Activated naive CD4-positive, alpha-beta T cell treated with anti-CD3 and anti-CD28 coated beads for 36 hours (primary cell): ENCODE measurements around the gene GCSH. TPM values are rescaled to one million over a fixed set of nuclear protein-coding genes. Genes with fewer than 3 reads are reported as not detected.
"Not testable (repeated sequence)": the region's sequence is repeated elsewhere in the genome, so short reads cannot be mapped to it uniquely, and the experiment has no call there.

Experiments used
- CTCF ChIA-PET: fragments of 350-600 bp; sonication (Branson Sonifier 250); formaldehyde crosslinking; loops from one replicate; lab custom pipeline; 2021; ENCODE audit warnings: antibody characterized with exemption; lab: Charles Lee
- DNase-seq: peaks from one replicate; pipeline ENCODE4 v3.0.0-alpha.2; 2020
- H3K27ac Mint-ChIP-seq: one replicate; pipeline ENCODE4 v1.8.0; 2021; ENCODE audit warnings: mild to moderate bottlenecking, mixed read lengths
- H3K27me3 Mint-ChIP-seq: one replicate; pipeline ENCODE4 v1.8.0; 2021; ENCODE audit warnings: low read depth, mixed read lengths
- H3K36me3 Mint-ChIP-seq: one replicate; pipeline ENCODE4 v1.8.0; 2021; ENCODE audit warnings: low read depth, mixed read lengths
- H3K4me1 Mint-ChIP-seq: one replicate; pipeline ENCODE4 v1.8.0; 2021; ENCODE audit warnings: low read depth, mixed read lengths
- H3K4me3 Mint-ChIP-seq: one replicate; pipeline ENCODE4 v1.8.0; 2021; ENCODE audit warnings: mild to moderate bottlenecking, moderate library complexity, mixed read lengths
- H3K9me3 Mint-ChIP-seq: one replicate; pipeline ENCODE4 v1.8.0; 2021; ENCODE audit warnings: mixed read lengths
- intact Hi-C: fragments of 100-400 bp; cut with micrococcal nuclease; formaldehyde crosslinking; loops from one replicate; pipeline ENCODE4 v1.15.1; 2023
- total RNA-seq, 2 experiments: library from RNA; stranded (reverse); gene quantifications; one replicate each; pipeline ENCODE4 v1.2.3, GENCODE V29; 2021

GCSH gene
- total RNA-seq, 2 experiments from 2014 or later: 25.7 to 27.4 TPM

GRCh38 chr16:81123092-81123852 is 27.1 kb upstream of the GCSH start:
- H3K4me3 Mint-ChIP-seq: no peak overlapping the region
- no peak overlapping the region for H3K27ac Mint-ChIP-seq
- no peaks in the 10 kb centered on the region for H3K4me1 Mint-ChIP-seq
- intact Hi-C loops: no loop called here
- H3K27me3 Mint-ChIP-seq: no peaks in the 10 kb centered on the region
- DNase-seq: no peak
- H3K9me3 Mint-ChIP-seq: no peaks in the 10 kb centered on the region
- no peaks in the 10 kb centered on the region for H3K36me3 Mint-ChIP-seq
- CTCF ChIA-PET: no interaction called here

GRCh38 chr16:81121474-81121990 is 25.3 kb upstream of the GCSH start:
- Mint-ChIP-seq H3K9me3 (no peaks in the 10 kb centered on the region), H3K4me1 (no peaks in the 10 kb centered on the region), H3K4me3 (no peak overlapping the region), H3K27ac (no peak overlapping the region), H3K36me3 (no peaks in the 10 kb centered on the region), H3K27me3 (no peaks in the 10 kb centered on the region)
- intact Hi-C loops: no loop called here
- DNase-seq: no peak
- CTCF ChIA-PET: no interaction called here

- Mint-ChIP-seq H3K9me3 (no peaks in the 10 kb centered on the region), H3K27ac (no peak overlapping the region), H3K4me3 (no peak overlapping the region), H3K36me3 (no peaks in the 10 kb centered on the region), H3K27me3 (no peaks in the 10 kb centered on the region), H3K4me1 (no peaks in the 10 kb centered on the region)
- DNase-seq: no peak
- intact Hi-C loops: no loop called here
- CTCF ChIA-PET: interaction anchor here (0.6 kb wide), 3 partner anchors 21 to 184 kb away, joined by 3 read pairs; no protein-coding TSS in a partner anchor
Measured at GRCh38 chr16:81117436-81117835, 21.2 kb upstream of the GCSH start.

GRCh38 chr16:81116285-81116684 is 20.1 kb upstream of the GCSH start:
- no peaks in the 10 kb centered on the region for H3K9me3 Mint-ChIP-seq
- no peak overlapping the region for H3K27ac Mint-ChIP-seq
- H3K36me3 Mint-ChIP-seq: no peaks in the 10 kb centered on the region
- H3K4me1 Mint-ChIP-seq: no peaks in the 10 kb centered on the region
- H3K27me3 Mint-ChIP-seq: no peaks in the 10 kb centered on the region
- H3K4me3 Mint-ChIP-seq: no peak overlapping the region
- CTCF ChIA-PET: interaction anchor here (0.9 kb wide), 1 partner anchor 89 kb away, joined by 3 read pairs; no protein-coding TSS in a partner anchor
- no peak for DNase-seq
- intact Hi-C loops: no loop called here

DNA sequence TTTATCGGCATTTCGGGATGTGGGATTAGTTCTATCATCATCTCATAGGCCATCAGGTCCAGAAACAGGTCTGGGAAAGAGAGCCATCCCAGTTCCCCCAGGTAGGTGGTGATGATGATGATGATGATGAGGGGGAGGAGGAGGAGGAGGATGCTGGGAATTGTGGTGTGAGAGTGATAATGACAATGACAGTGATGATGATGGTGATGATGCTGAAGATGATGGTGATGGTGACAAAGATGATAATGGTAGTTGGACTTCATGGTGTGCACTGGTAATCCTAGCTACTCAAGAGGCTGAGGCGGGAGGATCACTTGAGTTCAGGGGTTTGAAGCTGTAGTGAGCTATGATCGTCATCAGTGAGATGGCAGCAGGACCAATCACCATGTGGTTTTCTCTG is 16.3 kb upstream of the GCSH start:
- no peak overlapping the region for H3K27ac Mint-ChIP-seq
- H3K4me1 Mint-ChIP-seq: no peaks in the 10 kb centered on the region
- intact Hi-C loops: no loop called here
- H3K27me3 Mint-ChIP-seq: no peaks in the 10 kb centered on the region
- CTCF ChIA-PET: no interaction called here
- no peaks in the 10 kb centered on the region for H3K36me3 Mint-ChIP-seq
- H3K9me3 Mint-ChIP-seq: no peaks in the 10 kb centered on the region
- DNase-seq: no peak
- no peak overlapping the region for H3K4me3 Mint-ChIP-seq

DNA sequence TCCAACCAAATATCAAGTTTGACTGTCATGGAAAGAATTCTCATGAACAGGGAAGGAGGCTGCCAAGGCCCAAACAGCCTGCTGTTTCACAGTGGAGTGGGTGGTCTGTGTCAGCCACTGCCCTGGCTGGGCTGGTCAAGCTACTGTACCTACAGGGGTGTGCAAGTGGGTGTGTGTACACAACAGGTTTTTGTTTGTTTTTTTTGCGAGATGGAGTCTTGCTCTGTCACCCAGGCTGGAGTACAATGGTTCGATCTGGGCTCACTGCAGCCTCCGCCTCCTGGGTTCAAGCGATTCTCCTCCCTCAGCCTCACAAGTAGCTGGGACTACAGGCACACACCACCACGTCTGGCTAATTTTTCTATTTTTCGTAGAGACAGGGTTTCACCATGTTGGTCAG is 13.1 kb upstream of the GCSH start:
- not testable (repeated sequence) for H3K4me1 Mint-ChIP-seq

DNA sequence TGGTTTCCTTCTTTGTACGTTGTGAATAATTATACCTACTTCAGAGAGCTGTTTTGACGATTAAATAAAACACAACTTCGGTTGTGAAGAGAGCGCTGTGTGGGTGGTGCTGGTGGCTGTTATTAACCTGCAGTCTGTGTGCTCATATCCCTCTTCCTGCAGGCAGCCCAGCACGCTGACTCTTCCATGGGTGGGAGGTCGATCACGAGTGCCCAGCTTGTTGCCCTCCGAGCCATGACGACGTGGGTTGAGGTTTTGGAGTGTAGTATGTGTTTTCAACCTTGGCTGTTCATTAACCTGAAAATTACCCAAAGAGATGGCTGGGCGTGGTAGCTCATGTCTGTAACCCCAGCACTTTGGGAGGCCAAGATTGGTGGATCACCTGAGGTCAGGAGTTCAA is 11.3 kb upstream of the GCSH start:
- no peak overlapping the region for H3K4me3 Mint-ChIP-seq
- no peaks in the 10 kb centered on the region for H3K27me3 Mint-ChIP-seq
- no peaks in the 10 kb centered on the region for H3K36me3 Mint-ChIP-seq
- CTCF ChIA-PET: no interaction called here
- no peaks in the 10 kb centered on the region for H3K4me1 Mint-ChIP-seq
- DNase-seq: no peak
- no peaks in the 10 kb centered on the region for H3K9me3 Mint-ChIP-seq
- intact Hi-C loops: no loop called here
- H3K27ac Mint-ChIP-seq: no peak overlapping the region

More for the DNA sequence above, 13.1 kb upstream of the GCSH start:
- H3K27ac Mint-ChIP-seq, H3K4me3 Mint-ChIP-seq, H3K9me3 Mint-ChIP-seq, intact Hi-C loops, H3K27me3 Mint-ChIP-seq, H3K36me3 Mint-ChIP-seq, CTCF ChIA-PET, DNase-seq: not testable (repeated sequence)

DNA sequence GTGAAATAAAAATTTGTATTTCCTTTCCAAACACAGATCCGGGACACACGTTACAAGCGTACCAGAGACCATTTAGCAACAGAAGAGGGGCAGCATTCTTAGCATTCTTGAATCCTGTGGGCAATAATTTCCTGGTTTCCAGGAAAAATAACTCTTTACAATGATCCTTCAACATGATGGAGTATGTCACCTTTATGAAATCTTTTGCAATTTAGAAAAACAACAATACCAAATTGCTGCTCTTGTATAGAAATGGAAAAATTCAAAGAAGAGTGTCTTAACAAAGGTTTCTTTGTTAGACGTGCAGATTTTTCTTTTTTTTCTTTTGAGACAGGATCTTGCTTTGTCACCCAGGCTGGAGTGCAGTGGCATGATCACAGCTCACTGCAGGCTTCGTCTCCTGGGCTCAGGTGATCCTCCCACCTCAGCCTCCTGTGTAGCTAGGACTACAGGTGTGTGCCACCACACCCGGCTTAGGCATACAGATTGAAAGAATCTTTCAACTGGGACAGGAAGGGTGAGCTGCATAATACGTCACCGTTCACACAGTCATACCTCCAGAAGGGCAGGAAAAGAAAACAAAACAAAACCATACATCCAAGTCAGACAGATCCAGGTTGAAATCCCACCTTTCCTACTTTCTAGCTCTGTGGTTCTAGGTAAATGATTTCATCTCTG is 10.8 kb upstream of the GCSH start:
- intact Hi-C loops: no loop called here
- CTCF ChIA-PET: no interaction called here
- no peak for DNase-seq
- Mint-ChIP-seq H3K4me1 (no peaks in the 10 kb centered on the region), H3K36me3 (no peaks in the 10 kb centered on the region), H3K27ac (no peak overlapping the region), H3K27me3 (no peaks in the 10 kb centered on the region), H3K9me3 (no peaks in the 10 kb centered on the region), H3K4me3 (no peak overlapping the region)

GRCh38 chr16:81105946-81106345 is 9.8 kb upstream of the GCSH start:
- Mint-ChIP-seq H3K4me1 (no peaks in the 10 kb centered on the region), H3K4me3 (no peak overlapping the region), H3K9me3 (no peaks in the 10 kb centered on the region), H3K36me3 (no peaks in the 10 kb centered on the region), H3K27me3 (no peaks in the 10 kb centered on the region), H3K27ac (no peak overlapping the region)
- intact Hi-C loops: no loop called here
- no peak for DNase-seq
- CTCF ChIA-PET: no interaction called here

- H3K27me3 Mint-ChIP-seq: no peaks in the 10 kb centered on the region
- DNase-seq: no peak
- no peak overlapping the region for H3K4me3 Mint-ChIP-seq
- peaks cover under 1% of the 10 kb centered on the region for H3K4me1 Mint-ChIP-seq
- H3K9me3 Mint-ChIP-seq: no peaks in the 10 kb centered on the region
- no peak overlapping the region for H3K27ac Mint-ChIP-seq
- CTCF ChIA-PET: interaction anchor here (1.2 kb wide), 1 partner anchor 64 kb away, joined by 3 read pairs; no protein-coding TSS in a partner anchor
- H3K36me3 Mint-ChIP-seq: no peaks in the 10 kb centered on the region
- intact Hi-C loops: no loop called here
Measured at GRCh38 chr16:81101702-81102101, 5.5 kb upstream of the GCSH start.

- Mint-ChIP-seq H3K4me1 (peaks cover 5% of the 10 kb centered on the region), H3K4me3 (no peak overlapping the region), H3K27me3 (no peaks in the 10 kb centered on the region), H3K36me3 (no peaks in the 10 kb centered on the region), H3K27ac (no peak overlapping the region), H3K9me3 (no peaks in the 10 kb centered on the region)
- CTCF ChIA-PET: interaction anchor here (1.4 kb wide), 1 partner anchor 176 kb away, joined by 3 read pairs; no protein-coding TSS in a partner anchor
- DNase-seq: no peak
- intact Hi-C loops: loop anchor here (5.0 kb wide), 2 partner anchors 518 to 532 kb away; no protein-coding TSS in a partner anchor
Measured at GRCh38 chr16:81099958-81100357, 3.8 kb upstream of the GCSH start.

- Mint-ChIP-seq H3K9me3 (no peaks in the 10 kb centered on the region), H3K4me1 (peaks cover 12% of the 10 kb centered on the region), H3K27me3 (no peaks in the 10 kb centered on the region), H3K27ac (no peak overlapping the region), H3K36me3 (peaks cover 3% of the 10 kb centered on the region), H3K4me3 (no peak overlapping the region)
- CTCF ChIA-PET: no interaction called here
- DNase-seq: no peak
- intact Hi-C loops: loop anchor here (2.0 to 5.0 kb wide), 3 partner anchors 290 to 535 kb away; no protein-coding TSS in a partner anchor
Measured at GRCh38 chr16:81097230-81097629, 1.0 kb upstream of the GCSH start.
